A549 (cell line): ENCODE measurements around the gene PCSK6.

ENCODE experiments used
- EP300 ChIP-seq, 2 experiments: fragments of >200 bp; sonication (Bioruptor Twin); formaldehyde crosslinking; IDR thresholded peaks; 2 replicates in 1 of 2; 3 replicates in 1 of 2; pipeline ENCODE4 v1.6.1; 2016 to 2017
- MAZ ChIP-seq: fragments of 150-350 bp; IDR thresholded peaks from 2 replicates; pipeline ENCODE4 v1.6.1; 2014; ENCODE audit warnings: antibody characterized with exemption, low read depth, low read length, borderline replicate concordance
- PBX3 ChIP-seq: IDR thresholded peaks from 2 replicates; pipeline ENCODE4 v1.6.1; 2012
- POLR2A ChIP-seq: IDR thresholded peaks from 2 replicates; pipeline ENCODE4 v1.6.1; 2012; ENCODE audit warnings: mild to moderate bottlenecking, low read length
- RAD21 ChIP-seq, 2 experiments: fragments of >200 bp in 1 of 2; sonication (Bioruptor Twin) in 1 of 2; formaldehyde crosslinking in 1 of 2; IDR thresholded peaks in 1 of 2; conservative IDR thresholded peaks in 1 of 2; 2 replicates in 1 of 2; 3 replicates in 1 of 2; pipeline ENCODE4 v1.6.1; 2012 to 2018; ENCODE audit warnings: inconsistent platforms in 1 of 2
- RFX5 ChIP-seq: fragments of 450-650 bp; IDR thresholded peaks from 2 replicates; pipeline ENCODE4 v1.7.1; 2014; ENCODE audit warnings: antibody characterized with exemption, mild to moderate bottlenecking, moderate library complexity
- ZNF302 ChIP-seq: fragments of 250-450 bp; sonication (Bioruptor Pico); IDR thresholded peaks from 2 replicates; pipeline ENCODE4 v1.9.0; 2021; ENCODE audit warnings: inconsistent platforms, mild to moderate bottlenecking, moderate library complexity
- TF ChIP-seq, protein P1 (sequence below): fragments of >200 bp; sonication (Bioruptor Twin); formaldehyde crosslinking; IDR thresholded peaks from 3 replicates; pipeline ENCODE4 v1.5.1; 2016
- TF ChIP-seq, protein P2 (sequence below): fragments of 200-600 bp; sonication (generic); IDR thresholded peaks from 2 replicates; pipeline ENCODE4 v1.6.1; 2016; ENCODE audit warnings: antibody characterized with exemption, mild to moderate bottlenecking, moderate library complexity

DNA sequence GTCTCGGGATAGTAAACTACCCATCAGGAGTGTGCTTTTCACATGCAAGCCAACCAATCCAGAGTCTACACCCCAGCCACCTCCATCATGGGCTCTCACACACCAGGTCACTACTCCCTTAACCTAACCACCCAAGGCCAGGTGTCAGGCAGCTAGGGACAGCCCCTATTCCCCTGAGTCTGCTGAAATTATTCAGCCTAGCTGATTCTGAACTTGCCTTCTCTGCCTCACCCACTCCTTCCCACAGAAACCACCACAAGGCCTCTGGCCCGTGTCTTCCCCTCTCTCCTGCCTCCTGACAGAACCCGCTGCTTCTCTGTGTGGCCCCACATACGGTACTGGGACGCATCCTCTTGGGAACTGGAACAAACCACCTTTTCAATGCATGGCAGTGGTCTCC lies 82.1 kb downstream of the PCSK6 start:
- TF ChIP-seq PBX3 (no peak), EP300 (IDR thresholded peaks at IDR 0.05) (no peak), POLR2A (no peak), ZNF302 (CRISPR knock-in tag) (no peak), MAZ (no peak), RAD21 (conservative IDR thresholded peaks at IDR 0.05 in 1 of 2, IDR thresholded peaks at IDR 0.05 in 1 of 2) (no peak), RFX5 (no peak)
- TF ChIP-seq, protein P1, sequence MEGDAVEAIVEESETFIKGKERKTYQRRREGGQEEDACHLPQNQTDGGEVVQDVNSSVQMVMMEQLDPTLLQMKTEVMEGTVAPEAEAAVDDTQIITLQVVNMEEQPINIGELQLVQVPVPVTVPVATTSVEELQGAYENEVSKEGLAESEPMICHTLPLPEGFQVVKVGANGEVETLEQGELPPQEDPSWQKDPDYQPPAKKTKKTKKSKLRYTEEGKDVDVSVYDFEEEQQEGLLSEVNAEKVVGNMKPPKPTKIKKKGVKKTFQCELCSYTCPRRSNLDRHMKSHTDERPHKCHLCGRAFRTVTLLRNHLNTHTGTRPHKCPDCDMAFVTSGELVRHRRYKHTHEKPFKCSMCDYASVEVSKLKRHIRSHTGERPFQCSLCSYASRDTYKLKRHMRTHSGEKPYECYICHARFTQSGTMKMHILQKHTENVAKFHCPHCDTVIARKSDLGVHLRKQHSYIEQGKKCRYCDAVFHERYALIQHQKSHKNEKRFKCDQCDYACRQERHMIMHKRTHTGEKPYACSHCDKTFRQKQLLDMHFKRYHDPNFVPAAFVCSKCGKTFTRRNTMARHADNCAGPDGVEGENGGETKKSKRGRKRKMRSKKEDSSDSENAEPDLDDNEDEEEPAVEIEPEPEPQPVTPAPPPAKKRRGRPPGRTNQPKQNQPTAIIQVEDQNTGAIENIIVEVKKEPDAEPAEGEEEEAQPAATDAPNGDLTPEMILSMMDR: no peak
- TF ChIP-seq, protein P2, sequence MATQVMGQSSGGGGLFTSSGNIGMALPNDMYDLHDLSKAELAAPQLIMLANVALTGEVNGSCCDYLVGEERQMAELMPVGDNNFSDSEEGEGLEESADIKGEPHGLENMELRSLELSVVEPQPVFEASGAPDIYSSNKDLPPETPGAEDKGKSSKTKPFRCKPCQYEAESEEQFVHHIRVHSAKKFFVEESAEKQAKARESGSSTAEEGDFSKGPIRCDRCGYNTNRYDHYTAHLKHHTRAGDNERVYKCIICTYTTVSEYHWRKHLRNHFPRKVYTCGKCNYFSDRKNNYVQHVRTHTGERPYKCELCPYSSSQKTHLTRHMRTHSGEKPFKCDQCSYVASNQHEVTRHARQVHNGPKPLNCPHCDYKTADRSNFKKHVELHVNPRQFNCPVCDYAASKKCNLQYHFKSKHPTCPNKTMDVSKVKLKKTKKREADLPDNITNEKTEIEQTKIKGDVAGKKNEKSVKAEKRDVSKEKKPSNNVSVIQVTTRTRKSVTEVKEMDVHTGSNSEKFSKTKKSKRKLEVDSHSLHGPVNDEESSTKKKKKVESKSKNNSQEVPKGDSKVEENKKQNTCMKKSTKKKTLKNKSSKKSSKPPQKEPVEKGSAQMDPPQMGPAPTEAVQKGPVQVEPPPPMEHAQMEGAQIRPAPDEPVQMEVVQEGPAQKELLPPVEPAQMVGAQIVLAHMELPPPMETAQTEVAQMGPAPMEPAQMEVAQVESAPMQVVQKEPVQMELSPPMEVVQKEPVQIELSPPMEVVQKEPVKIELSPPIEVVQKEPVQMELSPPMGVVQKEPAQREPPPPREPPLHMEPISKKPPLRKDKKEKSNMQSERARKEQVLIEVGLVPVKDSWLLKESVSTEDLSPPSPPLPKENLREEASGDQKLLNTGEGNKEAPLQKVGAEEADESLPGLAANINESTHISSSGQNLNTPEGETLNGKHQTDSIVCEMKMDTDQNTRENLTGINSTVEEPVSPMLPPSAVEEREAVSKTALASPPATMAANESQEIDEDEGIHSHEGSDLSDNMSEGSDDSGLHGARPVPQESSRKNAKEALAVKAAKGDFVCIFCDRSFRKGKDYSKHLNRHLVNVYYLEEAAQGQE: no peak
